ENCODE data around the gene DHX40. TPM values are rescaled to one million over a fixed set of nuclear protein-coding genes. Genes with fewer than 3 reads are reported as not detected.

The DHX40 gene
- total and polyA plus RNA-seq, 2 of the 13 experiments (the other 11 are each of a cell fraction or from before 2014, with no cell fraction given): 22.2 to 37.0 TPM

DNA sequence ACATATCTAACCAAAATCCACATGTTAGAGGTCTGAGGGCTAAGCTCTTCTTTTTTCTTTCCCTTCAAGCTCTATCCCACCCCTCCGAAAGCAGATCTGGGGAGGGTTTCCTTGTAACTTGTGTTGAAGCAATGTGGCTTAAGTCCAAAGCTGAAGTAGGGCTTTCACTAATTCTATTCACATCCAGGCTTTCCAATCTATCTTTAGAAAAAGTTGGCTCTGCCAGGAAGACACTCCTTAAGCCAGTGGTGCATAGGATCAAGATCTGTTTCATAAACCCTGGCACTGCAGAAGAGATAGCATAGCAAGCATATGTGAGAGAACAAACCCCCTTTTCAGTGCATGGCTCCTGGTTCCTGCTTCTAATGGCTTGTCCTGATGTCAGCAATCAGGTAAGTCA lies 34.9 kb upstream of the DHX40 start:
- ATAC-seq (no peak; the same call in 2 of the 3 replicates), FAIRE-seq (no peak), DNase-seq (ENCODE audit: low spot score) (no peak)
- no peak overlapping the region for H2AFZ ChIP-seq (ENCODE audit: low read length)
- in situ Hi-C loops (cut with HindIII; ENCODE audit: extremely low pct_ligation_motif_present, low pct_unique_long_range_greater_than_20kb) (no loop called here), intact Hi-C loops (cut with micrococcal nuclease; ENCODE audit: unreplicated experiment) (no loop called here)
- no peaks in the 10 kb centered on the region for H3K9me3 ChIP-seq (ENCODE audit: low read length)
- H4K20me1 ChIP-seq (ENCODE audit: insufficient read depth, low read length): no peaks in the 10 kb centered on the region
- ChIA-PET CTCF (ENCODE audit: low intra/inter-chr PET ratio, low total read pairs) (no interaction called here), POLR2A (no interaction called here)
- H3K4me1 ChIP-seq (ENCODE audit: insufficient read depth, low read length): peaks cover 6% of the 10 kb centered on the region
- no peak overlapping the region for H3K4me3 ChIP-seq (replicated peaks in 1 of 3; ENCODE audit: insufficient read depth in 1 of 3, low read depth in 2 of 3, low read length in 3 of 3)
- no peaks in the 10 kb centered on the region for H3K79me2 ChIP-seq (ENCODE audit: insufficient read depth, low read length)
- H3K9ac ChIP-seq (ENCODE audit: insufficient read depth, low read depth, low read length): no peak overlapping the region
- H3K36me3 ChIP-seq (replicated peaks in 1 of 2; ENCODE audit: control insufficient read depth in 1 of 2, insufficient read depth in 2 of 2, low read length in 2 of 2): no peaks in the 10 kb centered on the region
- no peak overlapping the region for H3K4me2 ChIP-seq (ENCODE audit: low read depth, low read length)
- no peak overlapping the region for H3K27ac ChIP-seq (ENCODE audit: extremely low read length, insufficient read depth, low read length)
- WGBS (ENCODE audit: low lambda C conversion rate): 74% methylated on average over 1 of the region's 1 CpG
- BruUV-seq (replicated peaks): no TSS peak
- H3K27me3 ChIP-seq (ENCODE audit: control insufficient read depth in 1 of 2, insufficient read depth in 2 of 2, low read length in 2 of 2): 0 out of 5 replicates have a peak, but pooled peaks cover 0 to 5% of the 10 kb centered on the region in 2 experiments
- TF ChIP-seq KMT2B (CRISPR knock-in tag; IDR thresholded peaks at IDR 0.05) (no peak), NFRKB (IDR thresholded peaks at IDR 0.05) (no peak), CBX2 (IDR thresholded peaks at IDR 0.05; ENCODE audit: low read depth, low read length) (no peak), CBX2 (CRISPR knock-in tag; IDR thresholded peaks at IDR 0.05; ENCODE audit: low read depth) (no peak), ZNF850 (CRISPR knock-in tag; conservative IDR thresholded peaks at IDR 0.05) (no peak), STAG1 (CRISPR knock-in tag; IDR thresholded peaks at IDR 0.05) (no peak), ZNF883 (CRISPR knock-in tag; IDR thresholded peaks at IDR 0.05; ENCODE audit: not compliant biosample characterization) (no peak), PRPF4 (IDR thresholded peaks at IDR 0.05; ENCODE audit: low read depth, low read length, poor library complexity, severe bottlenecking) (no peak), BHLHE40 (IDR thresholded peaks at IDR 0.05; ENCODE audit: low read length) (no peak), ARNT (IDR thresholded peaks at IDR 0.05) (no peak), RFX1 (IDR thresholded peaks at IDR 0.05) (no peak), MAZ (IDR thresholded peaks at IDR 0.05; ENCODE audit: borderline replicate concordance, low read depth, low read length) (no peak), MAZ (CRISPR knock-in tag; IDR thresholded peaks at IDR 0.05; ENCODE audit: low read depth) (no peak)
- TF ChIP-seq, protein P1, sequence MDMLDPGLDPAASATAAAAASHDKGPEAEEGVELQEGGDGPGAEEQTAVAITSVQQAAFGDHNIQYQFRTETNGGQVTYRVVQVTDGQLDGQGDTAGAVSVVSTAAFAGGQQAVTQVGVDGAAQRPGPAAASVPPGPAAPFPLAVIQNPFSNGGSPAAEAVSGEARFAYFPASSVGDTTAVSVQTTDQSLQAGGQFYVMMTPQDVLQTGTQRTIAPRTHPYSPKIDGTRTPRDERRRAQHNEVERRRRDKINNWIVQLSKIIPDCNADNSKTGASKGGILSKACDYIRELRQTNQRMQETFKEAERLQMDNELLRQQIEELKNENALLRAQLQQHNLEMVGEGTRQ (IDR thresholded peaks at IDR 0.05; ENCODE audit: low read depth, low read length): no peak
- TF ChIP-seq, protein P1 (CRISPR knock-in tag; IDR thresholded peaks at IDR 0.05; ENCODE audit: borderline replicate concordance): no peak
- TF ChIP-seq, protein P2, sequence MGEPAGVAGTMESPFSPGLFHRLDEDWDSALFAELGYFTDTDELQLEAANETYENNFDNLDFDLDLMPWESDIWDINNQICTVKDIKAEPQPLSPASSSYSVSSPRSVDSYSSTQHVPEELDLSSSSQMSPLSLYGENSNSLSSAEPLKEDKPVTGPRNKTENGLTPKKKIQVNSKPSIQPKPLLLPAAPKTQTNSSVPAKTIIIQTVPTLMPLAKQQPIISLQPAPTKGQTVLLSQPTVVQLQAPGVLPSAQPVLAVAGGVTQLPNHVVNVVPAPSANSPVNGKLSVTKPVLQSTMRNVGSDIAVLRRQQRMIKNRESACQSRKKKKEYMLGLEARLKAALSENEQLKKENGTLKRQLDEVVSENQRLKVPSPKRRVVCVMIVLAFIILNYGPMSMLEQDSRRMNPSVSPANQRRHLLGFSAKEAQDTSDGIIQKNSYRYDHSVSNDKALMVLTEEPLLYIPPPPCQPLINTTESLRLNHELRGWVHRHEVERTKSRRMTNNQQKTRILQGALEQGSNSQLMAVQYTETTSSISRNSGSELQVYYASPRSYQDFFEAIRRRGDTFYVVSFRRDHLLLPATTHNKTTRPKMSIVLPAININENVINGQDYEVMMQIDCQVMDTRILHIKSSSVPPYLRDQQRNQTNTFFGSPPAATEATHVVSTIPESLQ (CRISPR knock-in tag; conservative IDR thresholded peaks at IDR 0.05): no peak
- TF ChIP-seq, protein P3, sequence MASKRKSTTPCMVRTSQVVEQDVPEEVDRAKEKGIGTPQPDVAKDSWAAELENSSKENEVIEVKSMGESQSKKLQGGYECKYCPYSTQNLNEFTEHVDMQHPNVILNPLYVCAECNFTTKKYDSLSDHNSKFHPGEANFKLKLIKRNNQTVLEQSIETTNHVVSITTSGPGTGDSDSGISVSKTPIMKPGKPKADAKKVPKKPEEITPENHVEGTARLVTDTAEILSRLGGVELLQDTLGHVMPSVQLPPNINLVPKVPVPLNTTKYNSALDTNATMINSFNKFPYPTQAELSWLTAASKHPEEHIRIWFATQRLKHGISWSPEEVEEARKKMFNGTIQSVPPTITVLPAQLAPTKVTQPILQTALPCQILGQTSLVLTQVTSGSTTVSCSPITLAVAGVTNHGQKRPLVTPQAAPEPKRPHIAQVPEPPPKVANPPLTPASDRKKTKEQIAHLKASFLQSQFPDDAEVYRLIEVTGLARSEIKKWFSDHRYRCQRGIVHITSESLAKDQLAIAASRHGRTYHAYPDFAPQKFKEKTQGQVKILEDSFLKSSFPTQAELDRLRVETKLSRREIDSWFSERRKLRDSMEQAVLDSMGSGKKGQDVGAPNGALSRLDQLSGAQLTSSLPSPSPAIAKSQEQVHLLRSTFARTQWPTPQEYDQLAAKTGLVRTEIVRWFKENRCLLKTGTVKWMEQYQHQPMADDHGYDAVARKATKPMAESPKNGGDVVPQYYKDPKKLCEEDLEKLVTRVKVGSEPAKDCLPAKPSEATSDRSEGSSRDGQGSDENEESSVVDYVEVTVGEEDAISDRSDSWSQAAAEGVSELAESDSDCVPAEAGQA (IDR thresholded peaks at IDR 0.05; ENCODE audit: low read depth): no peak
- TF ChIP-seq, protein P3 (CRISPR knock-in tag; IDR thresholded peaks at IDR 0.05; ENCODE audit: borderline replicate concordance): no peak

Data from HepG2 (cell line).